GM12872 (cell line): ENCODE measurements around the gene HSD3B2.

ENCODE experiments used
- TF ChIP-seq, protein P1 (sequence below): IDR thresholded peaks from 3 replicates; pipeline ENCODE4 v1.5.1; 2011; ENCODE audit warnings: low read depth, mild to moderate bottlenecking, low read length, moderate library complexity; ENCODE audit not compliant: insufficient read depth

HSD3B2 gene

DNA sequence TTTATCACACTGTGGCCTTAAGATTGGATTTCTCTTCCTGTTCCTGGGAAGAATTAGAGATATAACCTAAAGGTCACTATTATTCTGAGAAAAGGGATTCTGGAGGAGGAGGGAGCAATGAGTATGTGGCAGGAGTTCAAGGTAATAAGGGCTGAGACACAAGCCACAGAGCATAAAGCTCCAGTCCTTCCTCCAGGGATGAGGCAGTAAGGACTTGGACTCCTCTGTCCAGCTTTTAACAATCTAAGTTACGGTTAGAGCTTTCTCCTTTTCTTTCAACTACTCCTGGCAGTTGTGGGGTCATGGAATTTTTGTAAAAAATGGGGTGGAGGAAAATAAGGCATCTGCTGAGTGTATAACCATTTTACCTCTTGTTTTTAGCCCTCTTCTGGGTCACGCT is at the start of gene HSD3B2:
HSD3B2 (plus strand) TSS at position 201 of the 400 bp plus-strand sequence. CDS start 270 bp downstream, outside the sequence.
- TF ChIP-seq, protein P1, sequence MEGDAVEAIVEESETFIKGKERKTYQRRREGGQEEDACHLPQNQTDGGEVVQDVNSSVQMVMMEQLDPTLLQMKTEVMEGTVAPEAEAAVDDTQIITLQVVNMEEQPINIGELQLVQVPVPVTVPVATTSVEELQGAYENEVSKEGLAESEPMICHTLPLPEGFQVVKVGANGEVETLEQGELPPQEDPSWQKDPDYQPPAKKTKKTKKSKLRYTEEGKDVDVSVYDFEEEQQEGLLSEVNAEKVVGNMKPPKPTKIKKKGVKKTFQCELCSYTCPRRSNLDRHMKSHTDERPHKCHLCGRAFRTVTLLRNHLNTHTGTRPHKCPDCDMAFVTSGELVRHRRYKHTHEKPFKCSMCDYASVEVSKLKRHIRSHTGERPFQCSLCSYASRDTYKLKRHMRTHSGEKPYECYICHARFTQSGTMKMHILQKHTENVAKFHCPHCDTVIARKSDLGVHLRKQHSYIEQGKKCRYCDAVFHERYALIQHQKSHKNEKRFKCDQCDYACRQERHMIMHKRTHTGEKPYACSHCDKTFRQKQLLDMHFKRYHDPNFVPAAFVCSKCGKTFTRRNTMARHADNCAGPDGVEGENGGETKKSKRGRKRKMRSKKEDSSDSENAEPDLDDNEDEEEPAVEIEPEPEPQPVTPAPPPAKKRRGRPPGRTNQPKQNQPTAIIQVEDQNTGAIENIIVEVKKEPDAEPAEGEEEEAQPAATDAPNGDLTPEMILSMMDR = no peak

GRCh38 chr1:119366424-119366823 is 48.5 kb upstream of the HSD3B2 start:
- TF ChIP-seq, protein P1 = no peak

DNA sequence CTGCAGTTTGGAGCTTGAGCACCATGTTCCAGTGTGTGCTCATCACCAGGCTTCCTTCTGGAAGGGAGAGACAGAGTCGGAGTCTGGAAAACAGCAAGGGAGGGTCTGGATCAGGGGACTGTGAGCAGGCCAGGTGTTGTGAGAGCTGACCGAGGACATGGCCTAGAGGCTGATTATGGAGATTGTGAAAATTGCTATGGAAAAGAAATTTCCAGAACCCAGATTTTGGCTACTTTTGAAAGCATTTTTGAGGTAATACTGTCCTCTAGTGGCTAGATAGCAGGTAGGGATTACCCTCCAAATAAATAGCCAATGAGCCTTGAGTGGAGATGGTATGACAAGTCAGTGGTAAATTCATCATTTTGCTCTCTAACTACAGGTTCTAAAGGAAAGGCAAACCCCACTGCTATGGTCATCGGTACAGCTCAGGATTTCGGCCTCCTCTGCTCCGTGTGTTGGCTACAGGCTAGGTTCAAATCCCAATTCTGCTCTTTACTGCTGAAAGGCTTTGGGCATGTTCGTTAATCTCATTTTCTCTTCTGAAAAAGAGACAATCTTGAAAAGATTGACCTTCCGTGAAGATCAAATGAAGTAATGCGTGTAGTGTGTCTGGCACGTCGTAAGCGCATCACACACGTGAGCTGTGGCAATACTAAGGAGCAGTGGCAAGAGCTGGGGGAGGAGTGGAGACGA is 47.4 kb upstream of the HSD3B2 start:
- TF ChIP-seq, protein P1 = peak; percentile 92

- TF ChIP-seq, protein P1 = no peak
These were observed 46.4 kb upstream of the HSD3B2 start, which contains the start of gene HAO2 for GRCh38 chr1:119368554-119368953. HAO2 (plus strand) TSS chr1:119368785; CDS start chr1:119381086, 12,301 bp downstream.

DNA sequence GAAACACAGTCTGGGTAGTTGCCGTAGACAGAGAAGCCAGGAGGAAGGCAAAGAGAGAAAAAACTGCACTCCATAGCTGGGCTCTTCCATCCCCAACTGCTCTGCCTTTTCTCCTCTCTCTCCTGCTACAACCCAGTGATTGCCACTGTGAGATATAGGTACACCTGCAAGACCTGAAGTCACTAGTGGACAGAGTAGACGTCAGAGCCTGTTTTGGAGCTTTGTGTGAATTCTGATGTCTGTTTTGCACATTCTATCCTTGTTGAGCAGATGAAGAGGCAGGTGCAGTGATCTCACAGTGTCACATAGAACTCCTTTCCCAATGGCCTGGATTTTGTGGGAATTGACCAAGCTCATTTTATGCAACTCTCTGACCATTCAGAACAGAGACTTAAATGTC is 44.2 kb upstream of the HSD3B2 start:
- TF ChIP-seq, protein P1 = no peak

GRCh38 chr1:119371815-119372214 is 43.1 kb upstream of the HSD3B2 start:
- TF ChIP-seq, protein P1 = no peak

GRCh38 chr1:119372503-119373086 is 42.4 kb upstream of the HSD3B2 start:
- TF ChIP-seq, protein P1 = peak; percentile 31; the same call in 1 of the 3 replicates
